Retinal pigment epithelial cell (primary cell): ENCODE data around the gene MAD1L1.

Experiments used
- DNase-seq: peaks from one replicate; pipeline ENCODE4 v3.0.0-alpha.2; 2010; ENCODE audit warnings: low read depth
- H3K4me3 ChIP-seq: 2 replicates; pipeline ENCODE4 v1.5.1; 2011; ENCODE audit warnings: mild to moderate bottlenecking, low read length, control low read depth, moderate library complexity
- CTCF ChIP-seq: conservative IDR thresholded peaks from 2 replicates; pipeline ENCODE4 v1.5.1; 2011; ENCODE audit warnings: low read depth, low read length, control low read depth, inconsistent platforms

Gene MAD1L1

GRCh38 chr7:2125931-2126330 is 106.8 kb downstream of the MAD1L1 start:
- H3K4me3 ChIP-seq: no peak overlapping the region
- TF ChIP-seq CTCF: no peak
- no peak for DNase-seq

GRCh38 chr7:2124604-2125345 is 108.0 kb downstream of the MAD1L1 start:
- no peak for DNase-seq
- no peak overlapping the region for H3K4me3 ChIP-seq
- no peak for TF ChIP-seq CTCF

GRCh38 chr7:2123916-2124315 is 108.8 kb downstream of the MAD1L1 start:
- no peak for TF ChIP-seq CTCF
- H3K4me3 ChIP-seq: no peak overlapping the region
- no peak for DNase-seq

GRCh38 chr7:2123360-2123759 is 109.4 kb downstream of the MAD1L1 start:
- TF ChIP-seq CTCF: no peak
- H3K4me3 ChIP-seq: no peak overlapping the region
- DNase-seq: no peak

GRCh38 chr7:2122651-2123050 is 110.1 kb downstream of the MAD1L1 start:
- TF ChIP-seq CTCF: no peak
- no peak overlapping the region for H3K4me3 ChIP-seq

GRCh38 chr7:2120841-2121830 is 111.6 kb downstream of the MAD1L1 start:
- H3K4me3 ChIP-seq: no peak overlapping the region
- DNase-seq: no peak
- TF ChIP-seq CTCF: peak; percentile 23

More at GRCh38 chr7:2122651-2123050, 110.1 kb downstream of the MAD1L1 start:
- DNase-seq: no peak
